ENCODE results near the gene PGPEP1.

GRCh38 chr19:18392417-18392816 is 52.0 kb downstream of the PGPEP1 start:
- TF ChIP-seq CTCF (IDR thresholded peaks at IDR 0.05): no peak
- TF ChIP-seq POLR2A (IDR thresholded peaks at IDR 0.05): no peak

All from esophagus squamous epithelium (tissue), 4 donors.